ENCODE measurements around the gene MSH4.
"Not testable (repeated sequence)": the region's sequence is repeated elsewhere in the genome, so short reads cannot be mapped to it uniquely, and the experiment has no call there.

MSH4 gene

GRCh38 chr1:75789988-75790387 lies 6.7 kb upstream of the MSH4 start:
- peak overlapping the region; percentile 81 for H3K4me3 ChIP-seq (replicated peaks; ENCODE audit: low read depth, low read length)
- no peak for TF ChIP-seq CTCF (IDR thresholded peaks at IDR 0.05; ENCODE audit: low read length, missing control alignments)
- no peak for DNase-seq (ENCODE audit: low read depth)

- TF ChIP-seq CTCF (IDR thresholded peaks at IDR 0.05; ENCODE audit: low read length, missing control alignments), result no peak
- peak overlapping the region; percentile 19 for H3K4me3 ChIP-seq (replicated peaks; ENCODE audit: low read depth, low read length)
- DNase-seq (ENCODE audit: low read depth), result peak; percentile 31
Measured at GRCh38 chr1:75791022-75791421, 5.7 kb upstream of the MSH4 start.

DNA sequence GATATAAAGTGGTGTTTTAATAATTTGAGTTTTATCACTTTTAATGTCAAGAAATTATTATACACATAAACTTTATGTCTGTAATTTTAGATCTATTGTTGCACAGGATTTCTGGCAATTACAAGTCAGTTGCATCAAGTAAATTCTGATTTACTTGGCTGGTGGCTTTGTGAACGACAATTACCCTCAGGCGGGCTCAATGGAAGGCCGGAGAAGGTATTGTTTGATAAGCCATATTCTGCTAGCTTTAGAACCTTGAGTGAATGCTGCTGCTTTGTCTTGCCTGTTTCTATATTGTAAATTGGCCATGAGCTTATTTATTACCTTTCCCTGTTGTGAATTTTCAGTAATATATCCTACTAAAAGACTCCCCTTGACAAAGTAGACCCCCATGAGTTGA lies 4.6 kb upstream of the MSH4 start:
- no peak overlapping the region for H3K4me3 ChIP-seq (replicated peaks; ENCODE audit: low read depth, low read length)
- no peak for TF ChIP-seq CTCF (IDR thresholded peaks at IDR 0.05; ENCODE audit: low read length, missing control alignments)
- DNase-seq (ENCODE audit: low read depth), result no peak

DNA sequence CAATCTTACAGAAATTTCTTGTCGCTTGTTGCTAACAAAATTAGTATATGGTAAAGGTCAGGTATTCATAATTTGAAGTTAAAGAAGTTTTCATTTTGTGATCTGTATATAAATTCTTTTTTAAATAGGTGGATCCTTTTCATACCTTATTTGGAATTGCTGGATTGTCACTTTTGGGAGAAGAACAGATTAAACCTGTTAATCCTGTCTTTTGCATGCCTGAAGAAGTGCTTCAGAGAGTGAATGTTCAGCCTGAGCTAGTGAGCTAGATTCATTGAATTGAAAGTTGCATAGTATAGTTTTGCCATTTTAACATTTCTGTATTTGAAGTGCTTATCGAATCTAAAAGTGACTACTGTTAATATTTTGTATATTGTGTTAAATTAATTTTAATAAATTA lies 2.3 kb upstream of the MSH4 start:
- TF ChIP-seq CTCF (IDR thresholded peaks at IDR 0.05; ENCODE audit: low read length, missing control alignments), result no peak
- H3K4me3 ChIP-seq (replicated peaks; ENCODE audit: low read depth, low read length), result no peak overlapping the region
- no peak for DNase-seq (ENCODE audit: low read depth)

DNA sequence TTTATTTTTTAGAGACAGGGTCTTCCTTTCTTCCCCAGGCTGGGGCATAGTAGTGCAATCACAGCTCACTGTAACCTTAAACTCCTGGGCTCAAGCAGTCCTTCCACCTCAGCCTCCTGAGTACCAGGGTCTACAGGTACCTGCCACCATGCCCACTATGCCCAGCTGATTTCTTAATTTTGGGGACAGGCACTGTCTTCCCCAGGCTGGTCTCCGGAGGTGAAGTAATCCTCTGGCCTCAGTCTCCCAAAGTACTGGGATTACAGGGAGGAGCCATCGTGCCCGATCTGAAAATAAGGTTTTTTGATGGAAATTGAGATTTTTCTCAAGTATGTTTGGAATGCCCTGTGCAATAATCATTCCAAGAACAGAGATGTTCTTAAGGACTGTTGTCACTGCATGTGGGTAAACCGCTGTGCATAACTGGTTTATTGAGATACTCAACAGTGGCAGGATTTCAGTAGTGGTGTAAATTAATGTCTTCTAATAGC lies 934 bp upstream of the MSH4 start:
- no peak for TF ChIP-seq CTCF (IDR thresholded peaks at IDR 0.05; ENCODE audit: low read length, missing control alignments)
- no peak for DNase-seq (ENCODE audit: low read depth)
- H3K4me3 ChIP-seq (replicated peaks; ENCODE audit: low read depth, low read length), result no peak overlapping the region

DNA sequence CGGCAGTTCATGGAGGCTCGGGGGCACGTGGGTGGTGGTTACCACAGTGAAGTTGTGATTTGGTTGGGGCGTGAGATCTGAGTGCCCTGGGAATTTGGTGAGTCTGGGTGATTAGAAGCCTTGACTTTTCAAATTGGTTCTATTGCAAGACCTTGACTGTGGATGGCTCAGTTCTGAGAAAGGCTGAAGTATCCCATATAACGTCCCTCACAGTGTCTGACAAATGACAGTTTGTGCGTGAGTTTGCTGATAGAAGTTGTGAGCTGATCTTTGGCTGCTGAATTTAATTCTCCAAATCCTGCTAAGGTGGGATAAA lies 549 bp downstream of the MSH4 start:
- no peak overlapping the region for H3K4me3 ChIP-seq (replicated peaks; ENCODE audit: low read depth, low read length)
- TF ChIP-seq CTCF (IDR thresholded peaks at IDR 0.05; ENCODE audit: low read length, missing control alignments), result no peak
- DNase-seq (ENCODE audit: low read depth), result no peak

- no peak for TF ChIP-seq CTCF (IDR thresholded peaks at IDR 0.05; ENCODE audit: low read length, missing control alignments)
- no peak for DNase-seq (ENCODE audit: low read depth)
- H3K4me3 ChIP-seq (replicated peaks; ENCODE audit: low read depth, low read length), result no peak overlapping the region
Measured at GRCh38 chr1:75797606-75798216, 1.0 kb downstream of the MSH4 start.

DNA sequence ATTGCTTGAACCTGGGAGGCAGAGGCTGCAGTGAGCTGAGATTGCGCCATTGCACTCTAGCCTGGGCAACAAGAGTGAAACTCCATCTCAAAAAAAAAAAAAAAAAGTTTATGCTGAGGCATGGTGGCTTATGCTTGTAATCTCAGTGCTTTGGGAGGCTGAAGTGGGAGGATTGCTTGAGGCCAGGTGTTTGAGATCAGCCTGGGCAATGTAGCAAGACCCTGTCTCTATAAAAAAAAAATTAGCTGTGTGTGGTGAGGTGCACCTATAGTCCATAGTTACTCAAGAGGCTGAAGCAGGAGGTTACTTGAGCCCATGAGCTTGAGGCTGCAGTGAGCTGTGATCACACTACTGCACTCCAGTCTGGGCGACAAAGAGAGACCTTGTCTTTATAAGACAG lies 4.8 kb downstream of the MSH4 start:
- not testable (repeated sequence) for DNase-seq (ENCODE audit: low read depth); H3K4me3 ChIP-seq (replicated peaks; ENCODE audit: low read depth, low read length)
